IPS DF 4.7 (cell line): ENCODE results near the gene AK1.

Experiments
- DNase-seq: peaks from one replicate; pipeline ENCODE4 v3.0.0-alpha.2; 2013; ENCODE audit warnings: low spot score; ENCODE audit errors: extremely low read depth

Gene AK1

GRCh38 chr9:127877566-127877998, at the start of gene AK1:
Gene AK1 (minus strand): TSS chr9:127877675. CDS start chr9:127874617, 3,058 bp downstream.
- DNase-seq = no peak

- no peak for DNase-seq
These were observed 49.4 kb upstream of the AK1 start for GRCh38 chr9:127926906-127927200.

GRCh38 chr9:127925959-127926905, 48.8 kb upstream of the AK1 start:
- DNase-seq = no peak

- no peak for DNase-seq
These were observed 47.4 kb upstream of the AK1 start for GRCh38 chr9:127924736-127925444.

- no peak for DNase-seq
These were observed 46.3 kb upstream of the AK1 start for GRCh38 chr9:127923771-127924170.

- no peak for DNase-seq
These were observed 45.6 kb upstream of the AK1 start for GRCh38 chr9:127923046-127923445.

GRCh38 chr9:127921557-127922120, 44.2 kb upstream of the AK1 start:
- DNase-seq = no peak

- DNase-seq = no peak
These were observed 43.3 kb upstream of the AK1 start for GRCh38 chr9:127920794-127921193.

- DNase-seq = no peak
These were observed 41.9 kb upstream of the AK1 start for GRCh38 chr9:127919253-127919815.

- DNase-seq = no peak
These were observed 41.0 kb upstream of the AK1 start for GRCh38 chr9:127918183-127919107.

- no peak for DNase-seq
These were observed 40.1 kb upstream of the AK1 start for GRCh38 chr9:127917603-127918002.

- DNase-seq = no peak
These were observed 39.5 kb upstream of the AK1 start, which contains the start of gene ST6GALNAC4 for GRCh38 chr9:127916720-127917581. Gene ST6GALNAC4 (minus strand): TSS chr9:127917041. CDS start chr9:127916419, 622 bp downstream.

GRCh38 chr9:127915801-127916719, 38.6 kb upstream of the AK1 start:
- DNase-seq = no peak

- no peak for DNase-seq
These were observed 37.9 kb upstream of the AK1 start for GRCh38 chr9:127915325-127915752.

- no peak for DNase-seq
These were observed 36.2 kb upstream of the AK1 start for GRCh38 chr9:127913682-127914081.

GRCh38 chr9:127912882-127913281, 35.4 kb upstream of the AK1 start:
- DNase-seq = no peak

- no peak for DNase-seq
These were observed 34.8 kb upstream of the AK1 start for GRCh38 chr9:127912296-127912695.

GRCh38 chr9:127910613-127911205, 33.2 kb upstream of the AK1 start:
- DNase-seq = no peak
